Activated CD4-positive, alpha-beta T cell treated with anti-CD3 and anti-CD28 coated beads for 1 hour (primary cell): ENCODE results near the gene TAF11L13.

Source experiments
- DNase-seq: peaks from one replicate; pipeline ENCODE4 v3.0.0-alpha.2; 2020

TAF11L13 gene

GRCh38 chr5:17680737-17681136 lies 48.8 kb downstream of the TAF11L13 start:
- no peak for DNase-seq
